ENCODE data around the gene BTRC. TPM values are rescaled to one million over a fixed set of nuclear protein-coding genes. Genes with fewer than 3 reads are reported as not detected.

Gene BTRC
- total and polyA plus RNA-seq, 2 donors (not counting 3 experiments of a cell fraction or from before 2014, with no cell fraction given), result 11.6 to 18.5 TPM

DNA sequence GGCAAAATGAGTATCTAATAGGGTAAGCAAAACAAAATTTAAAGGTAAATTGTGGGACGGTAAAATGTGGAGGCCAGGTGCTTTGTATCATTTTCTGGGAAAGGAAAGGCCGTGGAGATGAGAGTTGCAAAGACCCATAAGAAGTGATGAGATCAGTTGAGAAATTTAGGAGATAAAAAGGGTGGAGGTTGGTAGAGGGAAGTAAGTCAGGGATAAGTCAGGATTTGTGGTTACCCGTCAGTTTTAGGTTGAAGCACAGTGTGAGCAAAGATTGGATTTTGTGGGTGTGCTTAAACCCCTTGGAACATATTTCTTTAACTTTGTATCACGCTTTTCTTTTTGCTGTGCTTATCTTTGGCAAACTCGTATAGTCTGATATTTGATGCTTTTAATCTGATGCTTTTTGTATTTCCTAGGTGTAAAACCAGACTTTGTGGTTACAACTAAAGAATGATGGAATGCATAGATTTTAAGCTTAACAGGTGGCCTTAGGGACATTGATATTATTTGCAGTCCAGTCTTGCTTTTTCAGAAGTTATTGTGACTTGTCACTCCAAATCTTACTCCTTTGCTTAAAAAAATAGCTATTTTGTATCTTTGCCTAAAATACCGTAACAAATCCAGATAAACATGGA lies 1.2 kb downstream of the BTRC start:
- Histone ChIP-seq H3K9ac (replicated peaks; ENCODE audit: extremely low read depth, insufficient read depth, low read length) (peak overlapping the region; percentile 73), H3K9me3 (replicated peaks; ENCODE audit: control insufficient read depth, insufficient read depth, low read length) (no peaks in the 10 kb centered on the region), H3K9me1 (replicated peaks; ENCODE audit: control insufficient read depth, extremely low read depth, insufficient read depth, low read length) (no peaks in the 10 kb centered on the region), H3K27ac (ENCODE audit: insufficient read depth, low read depth, low read length) (no peak overlapping the region), H3K4me1 (ENCODE audit: control insufficient read depth, extremely low read depth, insufficient read depth, low read length) (peaks cover 11% of the 10 kb centered on the region), H3K27me3 (ENCODE audit: control insufficient read depth in 2 of 2, insufficient read depth in 2 of 2, low read length in 2 of 2) (peaks cover under 1 to 5% of the 10 kb centered on the region in 2 experiments), H3K79me2 (ENCODE audit: control insufficient read depth, insufficient read depth, low read length) (peaks cover 13% of the 10 kb centered on the region), H3K36me3 (ENCODE audit: control insufficient read depth in 2 of 2, extremely low read depth in 1 of 2, insufficient read depth in 2 of 2, low read length in 2 of 2) (no peaks in the 10 kb centered on the region), H2AFZ (ENCODE audit: low read depth, low read length) (no peak overlapping the region), H4K20me1 (replicated peaks; ENCODE audit: control insufficient read depth, extremely low read depth, insufficient read depth, low read length) (no peaks in the 10 kb centered on the region), H3K4me2 (ENCODE audit: insufficient read depth, low read length) (peak overlapping the region; percentile 91), H3K4me3 (replicated peaks in 1 of 3; ENCODE audit: insufficient read depth in 1 of 3, low read depth in 1 of 3, low read length in 3 of 3) (peak overlapping the region in 1 of 3 experiments; percentile 73)
- dilution Hi-C loops (cut with MboI; ENCODE audit: extremely low pct_ligation_motif_present, low sequenced_read_pairs), result no loop called here
- BruUV-seq (replicated peaks), result no TSS peak
- TF ChIP-seq, protein P1, sequence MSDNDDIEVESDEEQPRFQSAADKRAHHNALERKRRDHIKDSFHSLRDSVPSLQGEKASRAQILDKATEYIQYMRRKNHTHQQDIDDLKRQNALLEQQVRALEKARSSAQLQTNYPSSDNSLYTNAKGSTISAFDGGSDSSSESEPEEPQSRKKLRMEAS (IDR thresholded peaks at IDR 0.05; ENCODE audit: insufficient read depth, insufficient read length), result no peak
- TF ChIP-seq MYC (IDR thresholded peaks at IDR 0.05; ENCODE audit: low read depth, low read length) (no peak), POLR2A (IDR thresholded peaks at IDR 0.05; ENCODE audit: low read depth, low read length) (no peak), GATA2 (IDR thresholded peaks at IDR 0.05; ENCODE audit: insufficient read depth, insufficient read length, low read depth, low read length) (no peak), JUN (IDR thresholded peaks at IDR 0.05; ENCODE audit: borderline replicate concordance, insufficient read depth, insufficient read length, low read depth) (no peak), EZH2 (IDR thresholded peaks at IDR 0.05; ENCODE audit: borderline replicate concordance, low read depth, low read length, severe bottlenecking) (no peak), POLR2AphosphoS5 (IDR thresholded peaks at IDR 0.05; ENCODE audit: insufficient read depth, low read depth, low read length) (no peak), FOS (IDR thresholded peaks at IDR 0.05; ENCODE audit: borderline replicate concordance, insufficient read depth, low read length) (no peak)
- TF ChIP-seq, protein P2, sequence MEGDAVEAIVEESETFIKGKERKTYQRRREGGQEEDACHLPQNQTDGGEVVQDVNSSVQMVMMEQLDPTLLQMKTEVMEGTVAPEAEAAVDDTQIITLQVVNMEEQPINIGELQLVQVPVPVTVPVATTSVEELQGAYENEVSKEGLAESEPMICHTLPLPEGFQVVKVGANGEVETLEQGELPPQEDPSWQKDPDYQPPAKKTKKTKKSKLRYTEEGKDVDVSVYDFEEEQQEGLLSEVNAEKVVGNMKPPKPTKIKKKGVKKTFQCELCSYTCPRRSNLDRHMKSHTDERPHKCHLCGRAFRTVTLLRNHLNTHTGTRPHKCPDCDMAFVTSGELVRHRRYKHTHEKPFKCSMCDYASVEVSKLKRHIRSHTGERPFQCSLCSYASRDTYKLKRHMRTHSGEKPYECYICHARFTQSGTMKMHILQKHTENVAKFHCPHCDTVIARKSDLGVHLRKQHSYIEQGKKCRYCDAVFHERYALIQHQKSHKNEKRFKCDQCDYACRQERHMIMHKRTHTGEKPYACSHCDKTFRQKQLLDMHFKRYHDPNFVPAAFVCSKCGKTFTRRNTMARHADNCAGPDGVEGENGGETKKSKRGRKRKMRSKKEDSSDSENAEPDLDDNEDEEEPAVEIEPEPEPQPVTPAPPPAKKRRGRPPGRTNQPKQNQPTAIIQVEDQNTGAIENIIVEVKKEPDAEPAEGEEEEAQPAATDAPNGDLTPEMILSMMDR (IDR thresholded peaks at IDR 0.05; ENCODE audit: extremely low read depth in 1 of 2, insufficient read depth in 1 of 2, low read depth in 1 of 2, low read length in 2 of 2), result no peak
- DNase-seq (ENCODE audit: low read depth, low spot score) (no peak), FAIRE-seq (no peak)
- intact Hi-C loops (cut with micrococcal nuclease), result no loop called here
- CTCF ChIA-PET, result interaction anchor here (1.0 to 3.3 kb wide), 6 partner anchors 12 to 112 kb away, joined by 3 to 19 read pairs (median 5); no protein-coding TSS in a partner anchor
- POLR2A ChIA-PET, result no interaction called here
